Transverse colon (tissue), 4 donors: Measurements from ENCODE around the gene CHRD. TPM values are rescaled to one million over a fixed set of nuclear protein-coding genes. Genes with fewer than 3 reads are reported as not detected.

Experiments
- DNase-seq: peaks from one replicate; pipeline ENCODE4 v3.0.0-alpha.2; 2019
- H3K27ac ChIP-seq, 4 donors: fragments of 200-600 bp; sonication (generic); 2 replicates each; pipeline ENCODE4 v1.5.1; 2016 to 2018; ENCODE audit warnings: inconsistent platforms in 4 of 4
- H3K27me3 ChIP-seq: fragments of 200-600 bp; sonication (generic); 2 replicates; pipeline ENCODE4 v1.5.1; 2017; ENCODE audit warnings: inconsistent platforms
- H3K36me3 ChIP-seq, 4 donors: fragments of 200-600 bp; sonication (generic); 2 replicates each; pipeline ENCODE4 v1.5.1; 2017 to 2019; ENCODE audit warnings: inconsistent platforms in 4 of 4
- H3K4me1 ChIP-seq, 4 donors: fragments of 200-600 bp; sonication (generic); 2 replicates each; pipeline ENCODE4 v1.5.1; 2017 to 2020; ENCODE audit warnings: inconsistent platforms in 4 of 4
- H3K4me3 ChIP-seq, 4 donors: fragments of 200-600 bp; sonication (generic); 1 replicate in 1 of 4; 2 replicates in 3 of 4; pipeline versions ENCODE4 v1.5.1 to v1.6.1; 2017 to 2019; ENCODE audit warnings: inconsistent platforms in 4 of 4
- H3K9me3 ChIP-seq, 2 donors: fragments of 200-600 bp; sonication (generic); 2 replicates each; pipeline ENCODE4 v1.5.1; 2017 to 2019; ENCODE audit warnings: inconsistent platforms in 2 of 2
- EP300 ChIP-seq: sonication (generic); formaldehyde crosslinking; IDR thresholded peaks from one replicate; pipeline ENCODE4 v1.6.1; 2017; ENCODE audit warnings: antibody characterized with exemption, low read depth
- POLR2A ChIP-seq: fragments of 450-650 bp; IDR thresholded peaks from one replicate; pipeline ENCODE4 v1.6.1; 2016; ENCODE audit warnings: antibody characterized with exemption, mild to moderate bottlenecking, moderate library complexity
- POLR2AphosphoS5 ChIP-seq, 3 donors: sonication (generic); formaldehyde crosslinking; IDR thresholded peaks; one replicate each; pipeline ENCODE4 v1.6.1; 2016; ENCODE audit warnings: antibody characterized with exemption in 3 of 3
- WGBS, 2 donors: methylation state at CpG; one replicate each; pipeline ENCODE4 v1.1.5; 2018; ENCODE audit warnings: low coverage in 1 of 2; 5-methylcytosine and 5-hydroxymethylcytosine counted together
- in situ Hi-C, 4 donors: fragments of 200-750 bp; cut with MboI; loops; one replicate each; pipeline versions ENCODE4 v1.15.0 to v1.15.1; 2017; ENCODE audit warnings: low sequenced_read_pairs in 3 of 4, low pct_ligation_motif_present in 1 of 4, low pct_unique_long_range_greater_than_20kb in 1 of 4
- intact Hi-C: fragments of 100-400 bp; cut with DNase I; formaldehyde crosslinking; loops from one replicate; pipeline ENCODE4 v1.15.1; 2023; ENCODE audit warnings: low total_unique reads
- total RNA-seq, 4 donors: library from RNA; depleted of rRNA; stranded (reverse); fragments of >200 nt; gene quantifications; one replicate each; pipeline ENCODE4 v1.1.0, GENCODE V29; 2016
- TF ChIP-seq, protein P1 (sequence below), 5 experiments: fragments of 200-600 bp in 3 of 5; fragments of 450-650 bp in 2 of 5; sonication (generic) in 3 of 5; IDR thresholded peaks; 1 replicate in 2 of 5; 2 replicates in 3 of 5; pipeline ENCODE4 v1.5.1; 2016 to 2017; ENCODE audit warnings: antibody characterized with exemption in 5 of 5, inconsistent platforms in 3 of 5, mild to moderate bottlenecking in 2 of 5, moderate library complexity in 1 of 5

CHRD gene
- total RNA-seq, 4 donors from 2014 or later: 1.9 to 7.0 (median 4.5) TPM

DNA sequence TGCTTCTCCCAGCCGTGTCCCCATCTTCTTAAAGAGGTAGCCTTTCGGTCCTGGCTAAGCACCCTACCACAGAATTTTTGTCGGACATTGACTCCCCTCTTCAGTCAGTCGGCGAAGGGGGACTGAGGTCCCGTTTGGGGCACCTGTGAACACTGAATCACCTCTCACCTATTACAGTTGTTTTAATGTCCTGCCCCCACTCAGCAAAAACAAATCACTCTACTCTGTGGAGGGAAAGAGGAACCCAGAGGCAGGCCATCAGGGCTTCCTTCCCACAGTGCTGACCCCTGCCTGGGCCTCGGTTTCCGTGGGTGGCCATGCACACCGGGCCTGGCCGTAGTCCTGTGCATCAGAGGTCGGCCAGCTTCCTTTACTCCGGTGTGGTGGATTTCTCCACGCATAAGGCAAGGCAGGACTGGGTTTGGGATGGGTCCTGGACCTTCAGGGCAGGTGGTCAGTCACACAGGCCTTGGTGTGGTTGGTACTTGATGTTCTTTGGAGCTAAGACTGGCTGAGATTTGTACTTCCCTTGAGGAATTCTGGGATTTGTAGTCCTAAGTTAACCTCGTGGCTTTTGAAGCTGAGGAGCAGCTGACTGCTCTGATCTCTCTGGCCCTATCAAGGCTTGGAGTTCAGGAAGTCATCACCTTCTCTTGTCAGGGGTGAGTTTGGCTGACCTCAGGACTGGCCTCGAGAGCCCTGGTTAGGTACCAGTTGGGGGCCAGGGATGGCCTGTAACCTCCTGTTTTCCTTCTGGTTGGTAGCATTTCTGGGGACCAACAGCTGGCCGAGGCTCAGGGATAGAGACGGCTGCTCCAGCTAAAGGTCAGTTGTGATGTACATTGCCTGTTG, 43.1 kb upstream of the CHRD start:
- 0 to 17% methylated on average over 4 to 15 of the region's 17 CpGs for WGBS, 2 donors
- Histone ChIP-seq H3K27me3 (no peaks in the 10 kb centered on the region), H3K4me1 (peaks cover 12 to 28% (median 24%) of the 10 kb centered on the region in 4 donors), H3K4me3 (peak overlapping the region; percentile 70 to 95 (median 82)), H3K9me3 (no peaks in the 10 kb centered on the region), H3K36me3 (peaks cover 0 to 22% (median 5%) of the 10 kb centered on the region in 4 donors), H3K27ac (peak overlapping the region; percentile 94 to 99 (median 97))
- TF ChIP-seq POLR2A (no peak), POLR2AphosphoS5 (IDR thresholded peaks at IDR 0.05) (peak; percentile 29 to 56 (median 48))
- in situ Hi-C loops (no loop called here), intact Hi-C loops (no loop called here)
- no peak for DNase-seq

DNA sequence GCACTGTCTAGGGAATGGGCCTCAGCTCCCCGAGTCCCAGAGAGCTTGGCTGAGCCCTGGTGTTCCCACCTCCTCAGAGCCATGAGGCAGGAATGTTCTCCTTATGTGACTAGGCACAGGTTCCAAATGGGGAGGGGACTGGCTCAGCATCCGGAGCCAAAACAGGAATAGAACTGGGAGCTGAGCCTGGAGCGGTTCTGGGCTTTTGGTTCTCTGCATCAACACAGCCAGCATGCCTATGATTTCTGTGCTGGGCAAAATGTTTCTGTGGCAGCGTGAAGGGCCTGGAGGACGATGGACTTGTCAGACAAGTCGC, 42.5 kb upstream of the CHRD start, which contains the start of gene FAM131A:
FAM131A (plus strand) TSS at position 202 of the 316 bp plus-strand sequence; CDS start at position 233, 31 bp downstream.
- Histone ChIP-seq H3K4me3 (peak within 1 kb of the TSS; percentile 70 to 95 (median 82)), H3K9me3 (no peaks in the 10 kb centered on the region), H3K27ac (peak within 1 kb of the TSS; percentile 94 to 99 (median 97)), H3K4me1 (peaks cover 12 to 28% (median 24%) of the 10 kb centered on the region in 4 donors), H3K36me3 (peaks cover 0 to 19% (median 5%) of the 10 kb centered on the region in 4 donors), H3K27me3 (no peaks in the 10 kb centered on the region)
- intact Hi-C loops: no loop called here
- in situ Hi-C loops: no loop called here
- DNase-seq: peak; percentile 53
- WGBS, 2 donors: 70 to 75% methylated on average over 3 to 6 of the region's 6 CpGs
- no peak for TF ChIP-seq EP300
- TF ChIP-seq POLR2AphosphoS5 (IDR thresholded peaks at IDR 0.05): peak in 1 of 3 donors; percentile 35
- TF ChIP-seq, protein P1, sequence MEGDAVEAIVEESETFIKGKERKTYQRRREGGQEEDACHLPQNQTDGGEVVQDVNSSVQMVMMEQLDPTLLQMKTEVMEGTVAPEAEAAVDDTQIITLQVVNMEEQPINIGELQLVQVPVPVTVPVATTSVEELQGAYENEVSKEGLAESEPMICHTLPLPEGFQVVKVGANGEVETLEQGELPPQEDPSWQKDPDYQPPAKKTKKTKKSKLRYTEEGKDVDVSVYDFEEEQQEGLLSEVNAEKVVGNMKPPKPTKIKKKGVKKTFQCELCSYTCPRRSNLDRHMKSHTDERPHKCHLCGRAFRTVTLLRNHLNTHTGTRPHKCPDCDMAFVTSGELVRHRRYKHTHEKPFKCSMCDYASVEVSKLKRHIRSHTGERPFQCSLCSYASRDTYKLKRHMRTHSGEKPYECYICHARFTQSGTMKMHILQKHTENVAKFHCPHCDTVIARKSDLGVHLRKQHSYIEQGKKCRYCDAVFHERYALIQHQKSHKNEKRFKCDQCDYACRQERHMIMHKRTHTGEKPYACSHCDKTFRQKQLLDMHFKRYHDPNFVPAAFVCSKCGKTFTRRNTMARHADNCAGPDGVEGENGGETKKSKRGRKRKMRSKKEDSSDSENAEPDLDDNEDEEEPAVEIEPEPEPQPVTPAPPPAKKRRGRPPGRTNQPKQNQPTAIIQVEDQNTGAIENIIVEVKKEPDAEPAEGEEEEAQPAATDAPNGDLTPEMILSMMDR (IDR thresholded peaks at IDR 0.05): peak in 1 of 5 experiments; percentile 12
- TF ChIP-seq POLR2A: no peak

DNA sequence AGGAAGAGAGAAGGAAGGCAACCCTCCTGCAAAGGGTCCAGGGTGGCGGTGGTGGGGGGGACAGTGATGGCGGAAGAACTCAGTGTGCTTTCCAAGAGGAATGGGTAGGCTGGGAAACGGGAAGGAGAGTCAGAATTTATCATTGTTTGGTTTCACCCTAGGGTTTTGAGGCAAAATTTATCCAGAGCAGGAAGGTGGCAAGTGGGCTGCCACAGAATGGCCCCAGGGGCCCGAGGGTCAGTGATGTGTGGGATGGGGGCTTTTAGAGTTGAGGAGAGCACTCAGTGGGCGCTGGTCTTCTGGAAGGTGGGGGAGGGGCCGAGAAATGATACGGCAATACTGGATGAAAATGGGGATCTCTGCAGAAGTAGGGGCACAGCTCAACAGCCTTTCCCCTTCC, 41.9 kb upstream of the CHRD start:
- in situ Hi-C loops: no loop called here
- Histone ChIP-seq H3K27ac (peak overlapping the region; percentile 94 to 99 (median 97)), H3K9me3 (no peaks in the 10 kb centered on the region), H3K4me1 (peaks cover 12 to 28% (median 24%) of the 10 kb centered on the region in 4 donors), H3K27me3 (no peaks in the 10 kb centered on the region), H3K4me3 (peak overlapping the region in 1 of 4 donors; percentile 12), H3K36me3 (peaks cover 0 to 19% (median 8%) of the 10 kb centered on the region in 4 donors)
- intact Hi-C loops: no loop called here
- no peak for DNase-seq
- WGBS, 2 donors: 66 to 76% methylated on average over 5 to 7 of the region's 7 CpGs
- no peak for TF ChIP-seq POLR2AphosphoS5 (IDR thresholded peaks at IDR 0.05)
- TF ChIP-seq, protein P1 (IDR thresholded peaks at IDR 0.05): no peak
- no peak for TF ChIP-seq POLR2A

DNA sequence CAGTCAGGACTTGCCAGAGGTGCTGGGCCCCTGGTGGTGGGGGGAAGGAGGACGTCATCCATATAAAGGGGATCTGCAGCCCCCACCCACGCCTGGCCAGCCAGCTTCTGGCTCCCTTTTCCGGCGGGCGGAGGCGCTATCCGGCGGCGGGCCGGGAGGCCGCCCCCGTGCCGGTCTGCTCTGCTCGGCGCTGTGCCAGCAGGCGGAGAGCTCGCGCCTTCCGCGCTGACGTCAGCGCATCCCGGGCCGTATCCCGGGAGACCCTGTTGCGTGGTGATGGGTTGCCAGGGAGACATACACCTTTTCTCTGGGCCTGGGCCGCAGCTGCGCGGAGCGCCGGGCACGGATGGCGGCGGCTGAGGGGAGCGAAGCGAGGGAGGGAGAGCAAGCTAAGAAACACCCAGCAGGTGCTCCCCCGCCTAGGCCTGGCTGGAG, 41.3 kb upstream of the CHRD start:
- WGBS, 2 donors: 38% methylated on average over 22 of the region's 37 CpGs; no CpG with 5 or more reads in 1 of the 2 donors
- H3K9me3 ChIP-seq: no peaks in the 10 kb centered on the region
- intact Hi-C loops: no loop called here
- H3K27ac ChIP-seq: peak overlapping the region; percentile 94 to 99 (median 97)
- H3K36me3 ChIP-seq: peaks cover 0 to 21% (median 9%) of the 10 kb centered on the region in 4 donors
- TF ChIP-seq EP300 (no peak), POLR2AphosphoS5 (IDR thresholded peaks at IDR 0.05) (peak in 2 of 3 donors; percentile 28 to 38), POLR2A (no peak)
- TF ChIP-seq, protein P1 (IDR thresholded peaks at IDR 0.05): peak in 2 of 5 experiments; percentile 5 to 17
- peaks cover 12 to 28% (median 24%) of the 10 kb centered on the region in 4 donors for H3K4me1 ChIP-seq
- in situ Hi-C loops: no loop called here
- peak; percentile 66 for DNase-seq
- peak overlapping the region in 2 of 4 donors; percentile 12 to 29 for H3K4me3 ChIP-seq
- no peaks in the 10 kb centered on the region for H3K27me3 ChIP-seq
